Measurements from ENCODE around the gene DHRS3.
A peak's percentile ranks its signal among the peaks of the same experiment; 100 is the strongest.

Gene DHRS3

GRCh38 chr1:12640237-12640957 is 22.4 kb upstream of the DHRS3 start:
- DNase-seq (ENCODE audit: low read depth in 2 of 2) = no peak

- no peak for DNase-seq (ENCODE audit: low read depth in 2 of 2)
Observed at GRCh38 chr1:12637693-12638092, 19.7 kb upstream of the DHRS3 start.

- DNase-seq (ENCODE audit: low read depth in 2 of 2) = no peak
Observed at GRCh38 chr1:12636098-12636950, 18.3 kb upstream of the DHRS3 start.

- DNase-seq (ENCODE audit: low read depth in 2 of 2) = no peak
Observed at GRCh38 chr1:12634696-12635202, 16.7 kb upstream of the DHRS3 start.

GRCh38 chr1:12634156-12634555 is 16.1 kb upstream of the DHRS3 start:
- DNase-seq (ENCODE audit: low read depth in 2 of 2) = no peak

- no peak for DNase-seq (ENCODE audit: low read depth in 2 of 2)
Observed at GRCh38 chr1:12631571-12631970, 13.6 kb upstream of the DHRS3 start.

- DNase-seq (ENCODE audit: low read depth in 2 of 2) = no peak
Observed at GRCh38 chr1:12630946-12631530, 13.0 kb upstream of the DHRS3 start.

GRCh38 chr1:12629985-12630760 is 12.2 kb upstream of the DHRS3 start:
- no peak for DNase-seq (ENCODE audit: low read depth in 2 of 2)

- DNase-seq (ENCODE audit: low read depth in 2 of 2) = no peak
Observed at GRCh38 chr1:12629511-12629956, 11.5 kb upstream of the DHRS3 start.

- DNase-seq (ENCODE audit: low read depth in 2 of 2) = no peak
Observed at GRCh38 chr1:12627296-12627695, 9.3 kb upstream of the DHRS3 start.

- no peak for DNase-seq (ENCODE audit: low read depth in 2 of 2)
Observed at GRCh38 chr1:12626888-12627287, 8.9 kb upstream of the DHRS3 start.

- DNase-seq (ENCODE audit: low read depth in 2 of 2) = no peak
Observed at GRCh38 chr1:12625276-12625675, 7.3 kb upstream of the DHRS3 start.

- DNase-seq (ENCODE audit: low read depth in 2 of 2) = no peak
Observed at GRCh38 chr1:12622506-12622905, 4.5 kb upstream of the DHRS3 start.

- no peak for DNase-seq (ENCODE audit: low read depth in 2 of 2)
Observed at GRCh38 chr1:12621346-12622335, 3.6 kb upstream of the DHRS3 start.

GRCh38 chr1:12620931-12621330 is 2.9 kb upstream of the DHRS3 start:
- no peak for DNase-seq (ENCODE audit: low read depth in 2 of 2)

GRCh38 chr1:12620488-12620865 is 2.5 kb upstream of the DHRS3 start:
- no peak for DNase-seq (ENCODE audit: low read depth in 2 of 2)

- peak; percentile 57 to 71 for DNase-seq (ENCODE audit: low read depth in 2 of 2)
Observed at GRCh38 chr1:12619792-12620487, 1.9 kb upstream of the DHRS3 start.

GRCh38 chr1:12618965-12619791 is 1.2 kb upstream of the DHRS3 start:
- peak; percentile 39 to 64 for DNase-seq (ENCODE audit: low read depth in 2 of 2)

GRCh38 chr1:12618661-12618964 is 603 bp upstream of the DHRS3 start:
- DNase-seq (ENCODE audit: low read depth in 2 of 2) = no peak
